Middle frontal gyrus (tissue), 1 donor: ENCODE data around the gene MYH9.
"Not testable (repeated sequence)": the region's sequence is repeated elsewhere in the genome, so short reads cannot be mapped to it uniquely, and the experiment has no call there.

ENCODE experiments used
- DNase-seq: peaks from one replicate; pipeline ENCODE4 v3.0.0-alpha.2; 2015; ENCODE audit warnings: low spot score; ENCODE audit errors: extremely low spot score

MYH9 gene

DNA sequence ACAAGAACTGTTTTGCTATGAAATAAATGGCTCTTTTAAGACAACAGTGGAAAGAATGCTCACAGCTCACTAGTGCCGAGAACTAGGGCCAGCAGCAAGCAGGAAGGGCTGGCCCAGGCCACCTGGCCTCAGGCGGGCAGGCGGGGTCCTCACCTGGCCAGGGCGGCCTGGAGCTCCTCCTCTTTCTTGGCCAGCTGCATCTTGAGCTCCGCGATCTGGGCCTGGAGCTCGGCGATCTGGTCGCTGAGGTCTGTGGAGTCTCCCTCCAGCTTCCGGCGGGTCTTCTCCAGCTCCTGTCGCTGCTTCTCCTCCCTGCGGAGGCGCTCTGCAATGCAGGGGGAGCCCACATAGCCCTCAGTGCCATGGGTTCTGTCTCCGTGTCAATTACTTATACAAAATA lies 91.1 kb downstream of the MYH9 start:
- DNase-seq: no peak

DNA sequence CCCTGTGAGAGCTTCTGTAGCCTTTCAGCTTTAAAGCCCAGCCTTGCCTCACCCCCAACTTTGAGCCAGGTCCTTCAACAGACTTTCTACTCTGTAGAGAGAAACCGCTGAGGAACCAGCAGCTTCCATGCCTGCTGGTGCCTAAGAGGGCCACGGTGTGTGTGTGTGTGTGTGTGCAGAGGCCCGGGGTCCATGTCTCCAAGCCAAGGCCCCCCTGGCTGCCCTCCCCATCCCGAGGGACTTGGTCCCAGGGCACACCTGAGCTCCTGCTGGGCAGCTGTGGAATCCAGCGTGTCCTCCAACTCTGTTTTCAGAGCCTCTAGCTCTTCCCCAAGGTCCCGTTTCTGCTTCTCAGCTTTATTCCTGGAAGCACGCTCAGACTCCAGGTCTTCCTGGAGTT lies 92.5 kb downstream of the MYH9 start:
- no peak for DNase-seq

DNA sequence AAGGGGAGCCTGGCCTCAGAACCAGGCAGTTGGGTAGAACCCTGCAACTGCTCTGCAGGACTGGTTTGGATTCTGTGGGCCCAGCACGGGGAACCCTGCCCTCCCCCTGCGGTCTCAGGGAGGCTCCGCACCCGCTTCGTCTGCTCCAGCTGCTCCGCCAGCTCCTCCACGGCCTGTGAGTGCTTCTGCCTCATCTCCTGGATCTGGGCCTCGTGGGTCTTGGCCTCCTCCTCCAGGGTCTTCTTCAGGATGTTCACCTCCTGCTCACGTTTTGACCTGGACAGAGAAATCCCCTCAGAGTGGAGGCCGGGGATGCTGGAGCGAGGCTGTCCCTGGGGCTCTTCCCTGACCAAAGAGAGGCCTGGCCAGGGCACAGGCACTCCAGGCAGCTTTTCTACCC lies 93.0 kb downstream of the MYH9 start:
- no peak for DNase-seq

DNA sequence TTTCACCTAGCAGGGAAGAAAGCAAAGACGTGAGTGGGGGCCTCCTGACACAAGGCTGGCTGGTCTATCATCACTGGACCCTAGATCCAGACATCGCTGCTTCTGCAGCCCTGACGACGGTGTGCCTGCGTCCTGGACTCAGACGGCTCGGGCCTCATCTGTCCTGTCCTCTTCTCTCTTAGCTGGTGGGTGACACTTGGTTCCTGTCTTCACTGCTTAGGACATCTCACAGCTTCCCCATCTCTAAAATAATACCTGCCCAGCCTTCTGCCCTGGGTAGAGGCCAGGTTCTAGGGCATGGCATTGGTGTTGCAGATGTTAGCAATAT lies 93.5 kb downstream of the MYH9 start:
- no peak for DNase-seq

DNA sequence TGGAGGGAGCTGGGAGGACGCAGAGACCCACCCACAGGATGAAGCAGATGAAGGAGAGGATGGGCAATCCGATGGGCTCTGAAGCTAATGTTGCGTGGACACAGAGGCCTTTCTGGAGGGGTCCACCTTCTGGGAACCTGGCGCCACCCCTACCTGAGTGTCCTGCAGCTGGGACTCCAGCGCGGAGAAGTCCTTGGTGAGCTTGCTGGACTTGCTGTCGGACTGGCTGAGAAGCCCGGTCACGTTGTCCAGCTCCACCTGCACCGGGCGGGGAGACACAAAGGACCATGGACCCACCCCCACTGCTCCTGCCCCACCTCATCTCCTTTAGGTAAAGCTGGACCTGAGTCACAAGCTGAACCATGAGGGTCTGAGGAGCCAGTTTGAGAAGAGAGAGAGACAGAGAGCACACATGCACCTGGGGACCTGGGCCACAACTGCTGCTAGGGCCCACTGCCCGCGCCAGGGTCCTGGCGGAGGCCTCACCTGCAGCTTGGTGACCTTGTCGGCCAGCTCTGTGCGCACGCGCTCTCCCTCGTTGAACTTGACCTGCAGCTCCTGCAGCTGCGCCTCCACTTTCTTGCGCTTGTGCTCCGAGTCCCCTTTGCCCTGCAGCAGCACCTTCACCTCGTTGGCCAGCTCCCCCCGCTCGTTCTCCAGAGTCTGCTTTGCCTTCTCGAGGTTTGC lies 94.0 kb downstream of the MYH9 start:
- DNase-seq: no peak

DNA sequence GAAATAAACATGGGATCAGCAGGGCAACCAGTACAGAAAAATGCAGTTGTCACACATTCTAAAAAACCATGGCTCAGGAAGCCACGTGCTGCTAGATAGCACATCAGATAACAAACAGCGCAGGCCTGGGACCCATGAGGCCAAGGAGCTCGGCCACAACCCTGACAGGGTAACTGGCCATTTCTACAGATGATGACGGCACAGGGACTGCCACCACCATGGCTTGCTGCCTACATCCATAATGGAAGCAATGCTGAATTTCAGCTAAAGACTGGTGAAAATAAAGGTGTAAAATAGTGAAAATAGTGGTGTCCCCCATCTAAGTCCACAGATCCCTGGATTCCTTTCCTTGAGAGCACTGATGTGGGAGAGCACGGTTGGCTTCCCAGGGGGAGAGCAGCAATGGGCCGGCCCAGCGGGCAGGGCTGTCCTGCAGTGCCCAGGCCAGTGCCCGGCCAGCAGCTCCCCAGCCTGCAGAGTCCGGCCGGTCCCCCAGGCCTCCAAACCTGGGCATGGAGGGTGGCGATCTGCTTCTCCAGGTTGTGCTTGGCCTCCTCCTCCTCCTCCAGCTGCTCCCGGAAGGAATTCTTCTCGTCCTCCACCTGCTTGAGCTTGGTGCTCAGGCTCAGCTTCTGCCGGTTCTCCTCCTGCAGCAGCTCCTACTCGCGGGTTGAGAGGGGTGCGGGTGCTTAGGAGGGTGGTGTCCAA lies 94.8 kb downstream of the MYH9 start:
- no peak for DNase-seq

DNA sequence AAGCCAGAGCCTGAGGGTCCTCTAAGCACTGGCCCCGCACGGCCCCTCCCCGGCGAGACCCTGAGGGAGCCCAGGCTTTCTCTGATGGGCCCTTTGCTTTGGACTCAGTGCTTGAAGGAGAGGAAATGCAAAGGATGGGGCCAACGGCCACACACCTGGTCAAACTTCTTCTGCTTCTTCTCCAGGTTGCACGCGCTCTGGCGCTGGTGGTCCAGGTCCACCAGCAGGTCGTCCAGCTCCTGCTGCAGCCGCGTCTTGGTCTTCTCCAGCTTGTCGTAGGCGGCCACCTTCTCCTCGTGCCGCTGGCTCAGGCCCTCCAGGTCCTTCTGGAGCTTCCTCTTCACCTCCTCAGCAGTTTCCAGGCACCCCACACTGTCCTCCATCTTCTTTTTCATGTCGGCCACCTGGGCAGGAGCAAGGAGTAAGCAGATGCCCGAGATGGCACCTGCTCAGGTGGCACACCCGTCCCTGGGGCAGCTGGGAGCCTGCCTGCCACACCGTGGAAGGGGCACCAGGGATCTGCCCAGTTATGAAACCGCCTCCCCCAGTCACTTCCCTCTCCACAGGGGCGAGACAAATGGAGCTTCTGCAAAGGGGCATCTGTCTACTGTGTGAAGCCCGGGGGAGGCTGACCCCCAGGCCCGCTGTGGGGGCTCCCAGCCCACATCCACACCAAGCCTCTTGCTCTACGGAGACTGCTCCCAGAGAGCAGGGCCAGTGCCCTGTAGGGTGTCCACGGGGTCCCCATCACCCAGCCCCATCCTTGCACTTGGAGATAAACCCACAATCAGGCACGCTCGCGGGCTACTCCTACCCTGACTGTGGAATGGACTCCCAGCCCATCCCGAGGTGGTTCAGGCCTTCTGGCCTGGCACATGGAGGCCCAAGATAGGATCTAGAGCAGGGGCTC lies 95.7 kb downstream of the MYH9 start:
- DNase-seq: no peak

DNA sequence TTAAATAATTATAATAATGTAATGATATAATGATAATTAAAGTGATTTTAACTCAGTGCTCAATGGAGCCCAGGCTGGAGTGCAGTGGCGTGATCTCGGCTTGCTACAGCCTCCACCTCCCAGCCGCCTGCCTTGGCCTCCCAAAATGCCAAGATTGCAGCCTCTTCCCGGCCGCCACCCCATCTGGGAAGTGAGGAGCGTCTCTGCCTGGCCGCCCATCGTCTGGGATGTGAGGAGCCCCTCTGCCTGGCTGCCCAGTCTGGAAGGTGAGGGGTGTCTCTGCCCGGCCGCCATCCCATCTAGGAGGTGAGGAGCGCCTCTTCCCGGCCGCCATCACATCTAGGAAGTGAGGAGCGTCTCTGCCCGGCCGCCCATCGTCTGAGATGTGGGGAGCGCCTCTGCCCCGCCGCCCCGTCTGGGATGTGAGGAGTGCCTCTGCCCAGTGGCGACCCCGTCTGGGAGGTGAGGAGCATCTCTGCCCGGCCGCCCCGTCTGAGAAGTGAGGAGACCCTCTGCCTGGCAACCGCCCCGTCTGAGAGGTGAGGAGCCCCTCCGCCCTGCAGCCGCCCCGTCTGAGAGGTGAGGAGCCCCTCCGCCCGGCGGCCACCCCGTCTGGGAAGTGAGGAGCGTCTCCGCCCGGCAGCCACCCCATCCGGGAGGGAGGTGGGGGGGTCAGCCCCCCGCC lies 97.2 kb downstream of the MYH9 start:
- not testable (repeated sequence) for DNase-seq

DNA sequence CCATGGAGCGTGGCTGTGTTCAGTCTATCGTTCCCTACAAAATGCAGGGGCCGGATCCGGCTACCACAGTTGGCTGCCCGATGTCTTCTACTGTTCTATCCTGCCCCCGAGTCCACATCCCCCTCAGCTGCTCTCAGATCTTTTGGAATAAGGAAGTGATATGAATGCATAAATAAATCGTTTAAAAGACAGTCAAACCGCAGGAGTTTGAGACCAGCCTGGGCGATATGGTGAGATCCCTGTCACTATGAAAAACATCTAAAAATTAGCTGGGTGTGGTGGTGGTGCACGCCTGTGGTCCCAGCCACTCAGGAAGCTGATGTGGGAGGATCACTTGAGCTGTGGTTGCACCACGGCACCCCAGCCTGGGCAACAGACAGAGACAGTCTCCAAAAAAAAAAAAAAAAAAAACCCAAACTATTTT lies 97.8 kb downstream of the MYH9 start:
- DNase-seq: not testable (repeated sequence)

DNA sequence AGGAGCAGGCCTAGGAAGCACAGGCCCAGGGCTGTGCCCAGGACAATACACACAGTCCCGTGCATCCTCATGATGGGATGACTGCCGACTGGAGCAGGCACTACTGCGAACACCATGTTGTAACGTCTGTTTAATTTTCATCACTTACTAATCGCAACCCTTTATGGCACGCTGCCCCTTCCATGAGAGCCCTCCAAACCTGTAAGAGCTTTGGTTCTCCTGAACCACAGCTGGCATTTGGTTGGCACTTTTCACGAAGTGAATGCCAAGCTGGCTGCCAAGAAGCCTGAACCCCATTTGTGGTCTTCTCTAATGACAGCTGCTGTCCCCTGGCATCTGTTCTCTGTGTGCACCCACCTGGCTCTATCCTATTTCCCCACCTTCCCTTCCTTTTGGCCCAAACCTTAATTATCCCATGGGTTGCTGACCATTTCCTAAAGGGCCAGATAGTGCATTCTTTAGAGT lies 98.3 kb downstream of the MYH9 start:
- no peak for DNase-seq

DNA sequence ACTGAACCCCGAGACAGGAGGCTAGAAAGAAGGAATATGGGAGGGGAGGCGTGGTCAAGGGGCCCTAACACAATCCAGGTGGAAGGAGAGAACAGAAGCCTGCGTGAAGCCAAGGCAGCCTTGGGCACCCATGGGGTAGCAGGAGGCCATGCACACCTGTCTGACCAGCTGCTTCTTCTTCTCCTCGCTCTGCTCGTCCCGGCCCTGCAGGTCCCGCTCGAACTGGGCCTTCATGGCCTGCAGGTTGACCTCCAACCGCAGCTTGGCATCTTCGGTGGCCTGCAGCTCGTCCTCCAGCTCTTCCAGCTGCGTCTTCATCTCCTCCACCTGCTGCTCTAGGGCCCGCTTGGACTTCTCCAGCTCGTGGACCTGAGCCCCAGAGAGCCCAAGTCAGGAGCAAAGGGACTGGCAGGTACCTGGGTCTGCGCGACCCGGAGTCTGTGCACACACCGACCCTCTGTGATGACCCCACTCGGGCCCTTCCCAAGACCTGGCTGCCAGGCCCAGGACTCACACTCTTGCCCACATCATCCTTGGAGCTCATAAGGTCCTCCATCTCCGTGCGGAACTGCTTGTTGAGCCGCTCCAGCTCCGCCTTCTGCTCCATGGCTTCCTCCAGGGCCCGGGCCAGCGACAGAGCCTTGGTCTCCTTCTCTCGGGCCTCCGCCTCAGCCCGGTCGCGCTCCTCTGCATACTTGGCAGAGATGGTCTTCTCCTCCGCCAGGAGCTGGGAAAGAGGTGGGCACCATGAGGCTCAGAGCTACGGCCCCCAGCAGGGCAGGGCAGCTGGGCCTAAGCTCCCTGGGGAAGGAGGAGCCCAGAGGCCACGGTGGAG lies 99.0 kb downstream of the MYH9 start:
- no peak for DNase-seq

DNA sequence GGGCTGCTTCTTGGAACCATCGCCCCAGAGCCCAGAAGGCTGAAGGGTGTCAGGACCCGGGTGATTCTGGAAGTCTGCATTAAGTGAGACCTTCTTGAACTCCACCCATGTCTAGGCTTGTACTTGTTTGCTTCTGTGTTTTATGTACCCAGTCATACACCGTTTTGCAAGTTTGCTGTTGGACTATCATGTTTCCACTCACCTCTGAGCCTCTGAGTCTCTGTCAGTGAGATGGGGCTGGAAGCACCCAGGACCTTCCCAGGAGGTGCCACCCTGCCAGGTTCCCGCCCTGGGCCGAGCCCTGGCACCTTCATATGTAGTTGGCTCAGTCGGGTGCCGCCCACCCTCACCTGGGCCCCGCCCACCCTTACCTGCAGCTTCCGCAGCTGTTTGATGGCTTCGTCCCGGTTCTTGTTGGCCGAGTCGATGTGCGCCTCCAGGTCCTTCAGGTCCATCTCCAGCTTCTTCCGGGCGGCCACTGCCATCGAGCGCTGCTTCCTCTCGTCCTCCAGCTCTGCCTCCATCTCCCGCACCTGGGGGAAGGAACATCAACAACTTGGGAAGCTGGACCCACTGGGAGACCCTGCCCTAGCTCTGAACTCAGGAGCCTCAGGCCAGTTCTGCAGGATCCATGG lies 99.8 kb downstream of the MYH9 start:
- DNase-seq: no peak

DNA sequence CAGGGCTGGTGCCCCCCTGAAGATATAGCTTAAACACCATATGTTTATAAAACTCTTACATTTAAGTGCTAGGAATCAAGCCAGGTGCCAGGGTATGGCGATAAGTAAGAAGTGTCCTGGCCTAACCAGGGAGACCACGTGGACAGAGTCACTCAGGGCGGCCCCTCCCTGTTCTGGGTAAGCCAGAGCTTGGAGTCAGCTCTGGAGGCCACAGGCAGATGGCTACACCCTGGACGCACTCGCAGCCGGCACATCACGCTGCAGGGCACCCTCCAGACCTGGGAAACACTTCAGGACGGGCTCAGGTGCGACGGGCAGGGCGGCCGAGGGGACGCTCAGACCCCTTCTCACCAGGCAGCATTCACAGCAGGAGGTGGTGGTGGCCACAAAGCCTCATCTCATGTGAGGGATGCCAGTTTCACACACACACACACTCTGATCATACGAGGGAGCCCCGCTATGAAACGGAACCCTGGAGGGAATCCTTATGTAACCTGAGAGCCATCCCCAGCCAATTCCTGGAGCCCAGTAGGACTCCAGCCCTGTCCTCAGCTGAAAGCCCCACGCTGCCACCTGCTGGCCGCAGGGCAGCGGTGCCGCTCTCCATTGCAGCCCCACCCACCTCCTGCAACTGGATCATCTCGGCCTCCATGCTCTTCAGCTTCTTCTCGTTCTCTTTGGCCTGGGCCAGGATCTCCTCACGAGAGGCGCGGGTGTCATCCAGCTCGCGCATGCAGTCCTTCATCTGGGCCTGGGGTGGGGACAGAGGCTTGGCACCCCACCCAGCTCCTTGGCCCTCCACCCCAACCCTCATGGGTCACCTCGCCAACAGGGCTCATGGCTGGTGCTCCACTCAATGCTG lies 101.4 kb downstream of the MYH9 start:
- peak; percentile 66 for DNase-seq

DNA sequence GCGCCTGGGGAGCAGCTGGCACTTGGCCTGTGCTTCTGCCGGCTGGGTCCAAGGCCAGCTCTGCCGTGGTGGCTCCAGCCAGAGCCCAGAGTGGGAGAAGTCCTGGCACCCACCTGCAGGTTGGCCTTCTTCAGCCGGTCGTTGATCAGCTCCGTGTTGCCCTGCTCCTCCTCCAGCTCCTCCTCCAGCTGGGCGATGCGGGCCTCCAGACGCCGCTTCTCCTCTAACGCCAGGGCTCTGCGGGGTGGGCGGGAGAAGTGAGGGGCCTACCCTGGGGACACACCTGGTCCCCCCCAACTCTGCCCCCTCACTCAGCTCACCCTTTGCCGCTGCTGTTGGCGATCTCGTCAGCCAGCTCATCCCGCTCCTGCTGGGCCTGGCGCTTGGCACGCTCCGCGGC lies 102.2 kb downstream of the MYH9 start:
- DNase-seq: no peak

DNA sequence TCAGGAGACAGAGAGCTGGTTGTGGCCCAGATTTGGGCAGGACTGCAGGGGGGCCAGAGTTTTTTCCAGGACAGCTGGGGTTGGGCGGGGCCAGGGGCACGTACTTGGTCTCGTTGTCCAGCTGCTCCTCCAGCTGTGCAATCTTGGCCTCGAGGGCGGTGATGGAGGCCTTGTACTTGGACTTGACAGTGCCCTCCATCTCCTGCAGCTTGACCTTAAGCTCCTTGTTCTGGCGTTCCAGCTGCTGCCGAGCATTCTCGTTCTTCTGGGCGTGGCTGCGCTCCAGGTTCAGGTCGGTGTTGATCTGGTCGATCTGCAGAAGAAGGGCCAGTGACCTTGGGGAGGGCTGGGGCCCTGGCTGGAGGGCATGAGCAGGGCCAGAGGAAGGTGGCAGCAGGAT lies 102.8 kb downstream of the MYH9 start:
- no peak for DNase-seq

DNA sequence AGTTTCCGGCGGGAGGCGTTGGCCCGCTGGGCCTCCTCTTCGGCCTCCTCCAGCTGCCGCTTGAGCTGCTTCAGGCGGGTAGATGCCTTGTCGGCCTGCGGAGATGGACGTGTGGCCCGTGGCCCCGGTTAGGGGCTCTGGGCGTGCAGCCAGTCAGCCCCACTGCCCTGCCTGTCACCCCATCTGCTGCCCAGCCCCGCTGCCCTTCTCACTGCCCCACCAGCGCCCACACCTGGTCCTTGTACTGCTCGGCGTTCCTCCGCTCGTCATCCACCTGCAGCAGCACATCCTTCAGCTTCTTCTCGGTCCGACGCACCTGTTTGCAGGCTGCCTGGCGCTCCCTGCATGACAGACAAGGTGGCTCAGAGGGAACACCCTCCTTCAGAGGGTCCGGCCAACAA lies 103.6 kb downstream of the MYH9 start:
- no peak for DNase-seq

DNA sequence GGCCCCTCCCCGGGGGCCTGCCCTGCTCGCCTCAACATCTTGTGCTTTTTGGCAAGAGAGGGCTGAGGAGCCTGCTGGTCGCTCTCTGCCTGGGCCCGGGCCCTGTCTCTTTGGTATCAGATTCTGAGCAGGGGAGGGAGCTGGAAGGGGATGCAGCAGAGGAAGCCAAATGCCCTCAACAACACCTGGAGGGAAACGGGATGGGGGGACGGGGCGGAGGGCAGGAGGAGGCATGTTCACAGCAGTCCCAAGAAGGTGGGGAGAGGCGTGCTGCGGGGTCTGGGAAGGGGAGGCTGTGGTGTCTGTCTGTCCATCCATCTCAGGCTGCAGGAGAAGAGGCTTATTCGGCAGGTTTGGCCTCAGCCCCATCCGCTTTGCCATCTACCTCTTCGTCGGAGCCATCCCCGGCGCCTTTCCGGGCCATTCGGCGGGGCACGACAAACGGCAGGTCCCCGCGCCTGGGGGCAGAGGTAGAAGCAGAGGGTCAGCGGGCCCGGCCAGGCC lies 105.4 kb downstream of the MYH9 start:
- DNase-seq: no peak

DNA sequence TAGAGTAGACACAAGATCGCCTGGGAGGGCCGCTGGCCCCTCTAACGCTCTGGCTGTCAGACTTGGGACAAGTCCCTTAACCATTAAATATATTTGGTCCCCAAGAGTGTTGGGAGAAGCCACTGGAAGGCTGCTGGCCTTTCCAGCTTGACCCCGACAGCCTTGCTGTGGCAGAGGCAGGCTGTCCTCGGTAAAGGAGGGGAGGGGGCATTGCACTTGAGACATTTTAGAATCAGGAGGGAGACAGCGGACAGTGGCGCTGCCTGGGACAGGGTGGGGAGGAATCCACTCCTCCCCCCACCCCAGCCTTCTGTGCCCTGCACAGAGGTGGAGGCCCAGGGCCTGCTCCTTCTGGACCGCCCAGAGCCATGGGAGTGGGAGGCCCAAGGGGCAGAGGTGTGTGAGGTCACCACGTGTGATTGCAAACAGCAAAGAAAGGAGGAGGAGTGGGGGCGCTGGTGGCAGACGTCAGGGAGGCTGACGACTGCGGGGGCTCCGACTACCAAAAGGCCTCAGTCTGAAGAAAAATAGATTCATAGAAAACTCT lies 105.9 kb downstream of the MYH9 start:
- DNase-seq: no peak

DNA sequence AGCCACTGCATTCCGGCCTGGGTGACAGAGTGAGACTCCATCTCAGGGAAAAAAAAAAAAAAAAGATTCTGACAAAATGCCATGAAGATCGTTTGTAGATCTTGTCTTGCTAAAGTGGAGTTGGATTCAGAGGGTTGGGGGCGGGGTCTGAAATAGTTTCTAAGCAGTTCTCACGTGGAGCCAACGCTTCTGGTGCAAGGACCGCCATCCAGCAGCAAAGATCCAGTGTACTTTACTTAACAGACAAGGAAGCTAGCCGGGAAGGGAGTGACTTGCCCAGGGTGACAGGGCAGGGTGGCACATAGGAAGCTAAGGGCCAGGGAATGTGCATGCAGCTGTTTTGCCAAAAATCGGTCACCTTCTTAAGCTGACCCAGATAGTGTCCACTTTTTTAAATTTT lies 107.4 kb downstream of the MYH9 start:
- DNase-seq: no peak
